GM21529 (cell line): ENCODE results near the gene LHPP.

Experiments used
- ATAC-seq: cut with Tn5 transposase; IDR thresholded peaks from one replicate; pipeline ENCODE4 v1.9.1; 2021; ENCODE audit not compliant: unreplicated experiment

The LHPP gene

GRCh38 chr10:124637746-124638145 lies 176.1 kb downstream of the LHPP start:
- no peak for ATAC-seq

GRCh38 chr10:124639206-124639605 lies 177.6 kb downstream of the LHPP start:
- no peak for ATAC-seq

- ATAC-seq = no peak
These were observed 178.0 kb downstream of the LHPP start for GRCh38 chr10:124639646-124640045.

- ATAC-seq = no peak
These were observed 178.4 kb downstream of the LHPP start for GRCh38 chr10:124640056-124640455.

GRCh38 chr10:124640538-124641231 lies 179.1 kb downstream of the LHPP start:
- peak; percentile 61 for ATAC-seq

- ATAC-seq = peak; percentile 59
These were observed 179.9 kb downstream of the LHPP start for GRCh38 chr10:124641282-124642087.

GRCh38 chr10:124642088-124642710 lies 180.6 kb downstream of the LHPP start:
- ATAC-seq = no peak

GRCh38 chr10:124643330-124644009 lies 181.8 kb downstream of the LHPP start:
- no peak for ATAC-seq

- no peak for ATAC-seq
These were observed 182.6 kb downstream of the LHPP start for GRCh38 chr10:124644236-124644635.

GRCh38 chr10:124644771-124645415 lies 183.3 kb downstream of the LHPP start:
- ATAC-seq = no peak

- ATAC-seq = no peak
These were observed 184.0 kb downstream of the LHPP start for GRCh38 chr10:124645467-124646095.

- ATAC-seq = no peak
These were observed 185.1 kb downstream of the LHPP start for GRCh38 chr10:124646483-124647352.

GRCh38 chr10:124647421-124648130 lies 186.0 kb downstream of the LHPP start:
- ATAC-seq = peak; percentile 74

- ATAC-seq = no peak
These were observed 186.5 kb downstream of the LHPP start for GRCh38 chr10:124648131-124648475.

- no peak for ATAC-seq
These were observed 187.1 kb downstream of the LHPP start for GRCh38 chr10:124648738-124649137.

- no peak for ATAC-seq
These were observed 187.6 kb downstream of the LHPP start for GRCh38 chr10:124649214-124649613.

GRCh38 chr10:124650263-124650662 lies 188.6 kb downstream of the LHPP start:
- ATAC-seq = no peak

GRCh38 chr10:124650820-124651401 lies 189.3 kb downstream of the LHPP start:
- ATAC-seq = peak; percentile 51
